Neutrophil (primary cell): Measurements from ENCODE around the gene DDX59.

Experiments
- H3K27ac ChIP-seq: fragments of 200-600 bp; sonication (generic); 2 replicates; pipeline ENCODE4 v1.5.1; 2016; ENCODE audit warnings: mild to moderate bottlenecking, moderate library complexity
- H3K27me3 ChIP-seq: fragments of 200-600 bp; sonication (generic); 2 replicates; pipeline ENCODE4 v1.6.0; 2016; ENCODE audit warnings: mild to moderate bottlenecking
- H3K36me3 ChIP-seq: fragments of 200-600 bp; sonication (generic); 2 replicates; pipeline ENCODE4 v1.5.1; 2017
- H3K4me1 ChIP-seq, 2 experiments: fragments of 200-600 bp in 1 of 2; sonication (generic) in 1 of 2; 1 replicate in 1 of 2; 2 replicates in 1 of 2; pipeline versions ENCODE4 v1.5.1 to v1.6.1; 2013 to 2016; ENCODE audit warnings: low read depth in 1 of 2, low read length in 1 of 2, mild to moderate bottlenecking in 1 of 2, moderate library complexity in 1 of 2; ENCODE audit not compliant: control insufficient read depth in 1 of 2, insufficient read depth in 1 of 2
- H3K4me3 ChIP-seq, 2 experiments: fragments of 200-600 bp in 1 of 2; sonication (generic) in 1 of 2; 1 replicate in 1 of 2; 2 replicates in 1 of 2; pipeline ENCODE4 v1.5.1; 2013 to 2016; ENCODE audit warnings: low read depth in 1 of 2, low read length in 1 of 2, mild to moderate bottlenecking in 1 of 2, moderate library complexity in 1 of 2
- H3K9me3 ChIP-seq: fragments of 200-600 bp; sonication (generic); 2 replicates; pipeline ENCODE4 v1.5.1; 2016
- TF ChIP-seq, protein P1 (sequence below): fragments of 200-600 bp; sonication (generic); IDR thresholded peaks from 2 replicates; pipeline ENCODE4 v1.5.1; 2016; ENCODE audit warnings: antibody characterized with exemption

The DDX59 gene

DNA sequence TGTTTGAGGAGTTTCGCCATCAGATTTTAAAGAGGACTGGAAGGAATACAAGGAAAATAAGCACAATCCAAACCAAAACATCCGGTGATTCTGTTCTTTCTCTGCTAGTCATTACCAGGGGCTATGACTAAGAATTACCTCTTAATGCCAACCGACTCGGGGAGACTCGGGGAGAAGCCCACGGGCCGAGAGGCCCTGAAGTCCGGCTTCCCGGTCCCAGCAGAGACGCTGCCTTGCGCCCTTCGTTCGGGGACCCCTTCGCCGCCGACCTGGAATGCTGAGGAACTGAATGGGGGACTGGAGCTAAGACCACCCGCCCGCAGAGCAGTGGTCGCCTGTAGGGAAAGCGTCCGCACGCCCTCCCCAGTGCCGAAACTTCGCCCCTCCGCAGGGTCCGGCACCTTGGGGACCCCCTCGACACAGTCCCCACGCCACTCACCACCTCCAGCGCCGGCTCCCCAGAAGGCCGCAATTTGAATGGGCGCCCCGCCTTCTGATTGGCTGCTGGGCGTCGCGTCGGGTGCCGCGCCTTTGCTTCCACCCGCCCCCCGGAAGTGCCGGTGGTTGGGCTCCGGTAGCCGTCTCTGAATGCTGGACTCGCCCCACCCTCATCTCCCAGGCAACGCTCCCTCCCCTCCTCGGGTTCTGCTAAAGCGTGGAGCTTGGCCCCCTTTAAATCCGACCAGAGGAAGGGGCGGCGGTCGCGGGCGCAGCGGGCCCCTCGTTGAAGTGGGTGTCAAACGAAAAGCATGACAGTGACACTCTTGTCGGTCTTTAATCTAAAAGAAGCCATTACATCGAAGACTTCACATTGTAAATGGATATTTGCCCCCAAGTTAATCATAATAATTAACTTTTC lies 49.2 kb downstream of the DDX59 start, which contains the start of gene KIF14:
Gene KIF14, minus strand, starts transcription at position 479 of the 859 bp plus-strand sequence. CDS start 2,028 bp downstream, outside the sequence.
- H3K4me3 ChIP-seq: peak within 1 kb of the TSS; percentile 72 to 92
- H3K36me3 ChIP-seq: no peaks in the 10 kb centered on the region
- H3K4me1 ChIP-seq: peaks cover 22 to 23% of the 10 kb centered on the region in 2 experiments
- TF ChIP-seq, protein P1, sequence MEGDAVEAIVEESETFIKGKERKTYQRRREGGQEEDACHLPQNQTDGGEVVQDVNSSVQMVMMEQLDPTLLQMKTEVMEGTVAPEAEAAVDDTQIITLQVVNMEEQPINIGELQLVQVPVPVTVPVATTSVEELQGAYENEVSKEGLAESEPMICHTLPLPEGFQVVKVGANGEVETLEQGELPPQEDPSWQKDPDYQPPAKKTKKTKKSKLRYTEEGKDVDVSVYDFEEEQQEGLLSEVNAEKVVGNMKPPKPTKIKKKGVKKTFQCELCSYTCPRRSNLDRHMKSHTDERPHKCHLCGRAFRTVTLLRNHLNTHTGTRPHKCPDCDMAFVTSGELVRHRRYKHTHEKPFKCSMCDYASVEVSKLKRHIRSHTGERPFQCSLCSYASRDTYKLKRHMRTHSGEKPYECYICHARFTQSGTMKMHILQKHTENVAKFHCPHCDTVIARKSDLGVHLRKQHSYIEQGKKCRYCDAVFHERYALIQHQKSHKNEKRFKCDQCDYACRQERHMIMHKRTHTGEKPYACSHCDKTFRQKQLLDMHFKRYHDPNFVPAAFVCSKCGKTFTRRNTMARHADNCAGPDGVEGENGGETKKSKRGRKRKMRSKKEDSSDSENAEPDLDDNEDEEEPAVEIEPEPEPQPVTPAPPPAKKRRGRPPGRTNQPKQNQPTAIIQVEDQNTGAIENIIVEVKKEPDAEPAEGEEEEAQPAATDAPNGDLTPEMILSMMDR: peak; percentile 44
- no peaks in the 10 kb centered on the region for H3K9me3 ChIP-seq
- H3K27ac ChIP-seq: peak within 1 kb of the TSS; percentile 90
- H3K27me3 ChIP-seq: no peaks in the 10 kb centered on the region

DNA sequence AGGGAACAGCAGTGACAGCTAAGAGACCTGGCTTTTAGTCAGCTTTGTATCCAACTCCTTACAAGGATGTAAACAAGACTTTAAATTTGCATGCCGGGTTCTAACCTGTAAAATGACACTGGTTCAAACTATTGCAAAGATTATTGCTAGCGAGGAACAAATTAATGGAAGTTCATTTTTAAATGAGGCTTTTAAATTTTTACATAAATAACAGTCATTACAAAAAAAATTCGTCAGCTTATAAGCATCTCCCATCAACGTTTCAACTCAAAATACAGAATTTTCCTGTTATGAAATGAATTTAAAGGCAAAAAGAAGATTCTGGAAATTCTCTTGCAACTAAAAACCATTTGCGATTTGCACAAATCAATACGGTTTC lies 49.8 kb downstream of the DDX59 start:
- TF ChIP-seq, protein P1: no peak

DNA sequence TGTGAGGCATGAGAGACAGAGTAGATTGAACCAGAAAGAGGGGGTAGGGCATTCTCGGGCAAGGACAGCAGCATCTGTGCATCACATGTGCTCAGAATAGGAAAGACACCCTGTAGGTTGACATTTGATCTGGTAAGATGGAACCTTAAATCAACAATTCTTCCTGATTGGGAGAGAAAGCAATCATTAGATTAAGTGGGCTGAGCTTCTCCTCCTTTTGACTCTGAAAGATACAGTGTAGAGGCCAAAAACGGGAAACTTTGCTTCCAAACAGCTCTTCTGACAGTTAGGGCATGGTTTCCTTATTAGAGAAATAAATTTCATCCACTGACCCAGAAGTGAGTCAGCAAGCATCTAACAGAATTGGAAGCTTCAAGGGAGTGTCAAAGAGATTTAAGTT lies 58.9 kb downstream of the DDX59 start:
- Histone ChIP-seq H3K27ac (no peak overlapping the region), H3K4me1 (peaks cover 0 to 5% of the 10 kb centered on the region in 2 experiments), H3K4me3 (no peak overlapping the region), H3K36me3 (peaks cover 12% of the 10 kb centered on the region), H3K9me3 (no peaks in the 10 kb centered on the region), H3K27me3 (no peaks in the 10 kb centered on the region)
- TF ChIP-seq, protein P1: no peak

More for the DNA sequence above, 49.8 kb downstream of the DDX59 start:
- Histone ChIP-seq H3K36me3 (peaks cover 6% of the 10 kb centered on the region), H3K4me1 (peaks cover 22 to 23% of the 10 kb centered on the region in 2 experiments), H3K9me3 (no peaks in the 10 kb centered on the region), H3K27me3 (no peaks in the 10 kb centered on the region), H3K27ac (no peak overlapping the region), H3K4me3 (peak overlapping the region; percentile 72 to 92)

DNA sequence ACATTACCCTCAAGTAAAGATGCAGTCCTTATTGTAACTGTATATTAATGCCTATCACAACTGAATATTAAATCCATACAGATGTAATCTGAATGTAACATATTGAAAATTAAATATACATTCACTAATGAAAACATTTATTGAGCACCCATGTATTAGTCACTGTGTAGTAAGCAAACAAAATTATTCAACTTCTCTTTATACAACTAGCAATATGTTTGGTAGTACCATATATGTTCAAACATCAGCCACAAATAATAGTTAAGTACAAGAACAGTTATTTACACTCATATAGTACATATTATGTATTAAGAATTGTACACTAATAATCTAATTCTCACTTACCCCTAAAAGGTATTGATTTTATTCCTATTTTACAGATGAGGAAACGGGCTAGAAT lies 67.1 kb downstream of the DDX59 start:
- no peaks in the 10 kb centered on the region for H3K27me3 ChIP-seq
- H3K4me3 ChIP-seq: no peak overlapping the region
- TF ChIP-seq, protein P1: no peak
- H3K27ac ChIP-seq: no peak overlapping the region
- H3K4me1 ChIP-seq: peaks cover 0 to 3% of the 10 kb centered on the region in 2 experiments
- H3K36me3 ChIP-seq: peaks cover 29% of the 10 kb centered on the region
- H3K9me3 ChIP-seq: no peaks in the 10 kb centered on the region
